ENCODE results near the gene METAP1D.

DNA sequence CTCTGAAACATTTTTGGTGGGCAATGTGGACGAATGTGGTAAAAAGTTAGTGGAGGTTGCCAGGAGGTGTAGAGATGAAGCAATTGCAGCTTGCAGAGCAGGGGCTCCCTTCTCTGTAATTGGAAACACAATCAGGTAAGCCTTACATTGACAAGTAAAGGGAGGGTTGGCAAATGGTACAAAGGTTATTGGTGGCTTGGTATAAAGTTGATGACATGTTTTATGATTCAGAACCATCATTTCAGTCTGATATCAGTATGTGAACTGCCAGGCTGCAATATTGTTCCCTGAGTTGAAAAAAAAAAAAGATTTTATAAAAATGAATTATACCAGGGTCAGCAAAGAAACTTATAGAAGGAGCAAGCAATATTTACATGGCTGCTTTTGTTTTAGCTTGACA is 71.2 kb downstream of the METAP1D start:
- no peak for TF ChIP-seq TAF1 (IDR thresholded peaks at IDR 0.05; ENCODE audit: low read depth)
- no peak for TF ChIP-seq TEAD4 (IDR thresholded peaks at IDR 0.05)
- TF ChIP-seq, protein P1, sequence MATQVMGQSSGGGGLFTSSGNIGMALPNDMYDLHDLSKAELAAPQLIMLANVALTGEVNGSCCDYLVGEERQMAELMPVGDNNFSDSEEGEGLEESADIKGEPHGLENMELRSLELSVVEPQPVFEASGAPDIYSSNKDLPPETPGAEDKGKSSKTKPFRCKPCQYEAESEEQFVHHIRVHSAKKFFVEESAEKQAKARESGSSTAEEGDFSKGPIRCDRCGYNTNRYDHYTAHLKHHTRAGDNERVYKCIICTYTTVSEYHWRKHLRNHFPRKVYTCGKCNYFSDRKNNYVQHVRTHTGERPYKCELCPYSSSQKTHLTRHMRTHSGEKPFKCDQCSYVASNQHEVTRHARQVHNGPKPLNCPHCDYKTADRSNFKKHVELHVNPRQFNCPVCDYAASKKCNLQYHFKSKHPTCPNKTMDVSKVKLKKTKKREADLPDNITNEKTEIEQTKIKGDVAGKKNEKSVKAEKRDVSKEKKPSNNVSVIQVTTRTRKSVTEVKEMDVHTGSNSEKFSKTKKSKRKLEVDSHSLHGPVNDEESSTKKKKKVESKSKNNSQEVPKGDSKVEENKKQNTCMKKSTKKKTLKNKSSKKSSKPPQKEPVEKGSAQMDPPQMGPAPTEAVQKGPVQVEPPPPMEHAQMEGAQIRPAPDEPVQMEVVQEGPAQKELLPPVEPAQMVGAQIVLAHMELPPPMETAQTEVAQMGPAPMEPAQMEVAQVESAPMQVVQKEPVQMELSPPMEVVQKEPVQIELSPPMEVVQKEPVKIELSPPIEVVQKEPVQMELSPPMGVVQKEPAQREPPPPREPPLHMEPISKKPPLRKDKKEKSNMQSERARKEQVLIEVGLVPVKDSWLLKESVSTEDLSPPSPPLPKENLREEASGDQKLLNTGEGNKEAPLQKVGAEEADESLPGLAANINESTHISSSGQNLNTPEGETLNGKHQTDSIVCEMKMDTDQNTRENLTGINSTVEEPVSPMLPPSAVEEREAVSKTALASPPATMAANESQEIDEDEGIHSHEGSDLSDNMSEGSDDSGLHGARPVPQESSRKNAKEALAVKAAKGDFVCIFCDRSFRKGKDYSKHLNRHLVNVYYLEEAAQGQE (IDR thresholded peaks at IDR 0.05; ENCODE audit: low read depth): no peak
- TF ChIP-seq EP300 (IDR thresholded peaks at IDR 0.05; ENCODE audit: borderline replicate concordance): no peak
- TF ChIP-seq RAD21 (IDR thresholded peaks at IDR 0.05; ENCODE audit: low read depth): no peak
- TF ChIP-seq, protein P2, sequence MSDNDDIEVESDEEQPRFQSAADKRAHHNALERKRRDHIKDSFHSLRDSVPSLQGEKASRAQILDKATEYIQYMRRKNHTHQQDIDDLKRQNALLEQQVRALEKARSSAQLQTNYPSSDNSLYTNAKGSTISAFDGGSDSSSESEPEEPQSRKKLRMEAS (IDR thresholded peaks at IDR 0.05): no peak
- no peak for TF ChIP-seq ZBTB7A (IDR thresholded peaks at IDR 0.05; ENCODE audit: low read depth)
- no peak for TF ChIP-seq CEBPB (IDR thresholded peaks at IDR 0.05)
